ENCODE measurements around the gene INPP5J.

DNA sequence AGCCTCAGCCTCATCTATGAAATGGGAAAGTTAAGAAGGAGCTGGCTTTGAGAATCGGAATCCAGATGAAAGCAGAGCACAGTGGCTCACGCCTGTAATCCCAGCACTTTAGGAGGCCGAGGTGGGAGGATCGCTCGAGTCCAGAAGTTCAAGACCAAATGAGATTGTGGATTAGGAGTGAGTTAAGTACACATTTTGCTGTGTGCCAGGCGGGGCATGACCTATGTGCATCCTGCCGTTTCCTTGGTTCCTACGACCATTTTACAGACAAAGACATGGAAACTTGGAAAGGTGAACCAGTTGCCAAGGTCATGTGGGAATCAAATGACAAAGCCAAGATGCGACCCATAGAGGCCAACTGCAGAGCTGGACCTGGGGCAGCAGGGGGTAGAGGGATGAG is 13.4 kb downstream of the INPP5J start:
- TF ChIP-seq CTCF (IDR thresholded peaks at IDR 0.05) = no peak
- no peak for TF ChIP-seq EP300 (IDR thresholded peaks at IDR 0.05)

Measured in ovary (tissue), 3 donors.